GM21825 (cell line): ENCODE results near the gene SGSM2.

ENCODE experiments used
- ATAC-seq: cut with Tn5 transposase; IDR thresholded peaks from one replicate; pipeline ENCODE4 v1.9.1; 2021; ENCODE audit warnings: mild to moderate bottlenecking, moderate library complexity; ENCODE audit not compliant: unreplicated experiment

Gene SGSM2

GRCh38 chr17:2366747-2367494, 29.6 kb downstream of the SGSM2 start:
- no peak for ATAC-seq

DNA sequence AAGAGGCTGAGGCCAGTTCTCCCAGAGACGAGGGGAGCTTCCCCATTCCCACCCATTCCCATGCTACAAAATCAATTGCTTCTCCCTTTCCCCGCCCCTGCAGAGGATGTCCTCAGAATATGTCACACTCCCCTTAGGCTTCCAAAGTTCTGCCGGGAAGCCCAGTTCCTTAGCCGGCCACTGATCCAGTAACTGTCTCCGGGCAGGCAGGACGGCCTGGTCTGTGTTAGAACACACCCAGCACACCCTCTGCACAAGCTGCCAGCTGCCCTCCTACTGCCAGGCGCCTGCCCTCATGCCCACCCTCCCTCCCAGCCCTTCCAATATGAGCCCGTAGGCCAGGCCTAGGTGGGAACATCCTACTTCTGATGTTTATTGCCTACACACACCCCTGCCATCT, 31.1 kb downstream of the SGSM2 start:
- no peak for ATAC-seq

- ATAC-seq: no peak
These were observed 31.7 kb downstream of the SGSM2 start for GRCh38 chr17:2369039-2369438.

DNA sequence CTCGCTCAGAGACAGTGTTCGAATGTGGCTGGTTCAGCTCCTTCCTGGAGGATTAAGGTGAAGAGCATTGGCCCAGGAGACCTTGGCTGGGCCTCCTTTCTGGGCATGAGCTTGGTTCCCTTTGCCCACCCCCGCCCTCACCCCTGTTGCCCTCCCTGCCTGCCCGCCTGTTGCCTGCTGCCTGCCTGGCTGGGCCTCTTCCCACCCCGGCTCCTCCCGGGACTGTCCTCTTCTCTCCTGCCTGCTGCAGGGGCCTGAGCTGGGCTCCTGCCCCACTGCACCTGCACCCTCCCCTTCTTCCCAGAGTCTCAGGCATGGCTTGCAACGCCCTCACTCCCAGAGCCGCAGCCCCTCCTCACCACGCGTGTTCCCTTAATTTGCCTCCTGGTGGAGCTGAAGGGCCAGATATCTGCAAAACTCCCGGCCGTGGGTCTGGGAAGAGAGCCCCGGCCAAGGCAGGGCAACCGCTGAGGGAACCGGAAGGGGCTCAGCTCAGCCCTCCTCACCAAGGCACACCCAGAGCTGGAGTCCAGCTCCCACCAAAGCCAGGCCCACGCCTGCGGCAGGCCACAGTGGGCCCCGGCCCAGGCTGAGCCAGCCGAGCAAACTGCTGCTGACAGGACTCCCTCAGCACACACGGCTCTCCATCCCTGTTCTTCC, 32.4 kb downstream of the SGSM2 start:
- no peak for ATAC-seq

- no peak for ATAC-seq
These were observed 32.9 kb downstream of the SGSM2 start for GRCh38 chr17:2370211-2370589.

DNA sequence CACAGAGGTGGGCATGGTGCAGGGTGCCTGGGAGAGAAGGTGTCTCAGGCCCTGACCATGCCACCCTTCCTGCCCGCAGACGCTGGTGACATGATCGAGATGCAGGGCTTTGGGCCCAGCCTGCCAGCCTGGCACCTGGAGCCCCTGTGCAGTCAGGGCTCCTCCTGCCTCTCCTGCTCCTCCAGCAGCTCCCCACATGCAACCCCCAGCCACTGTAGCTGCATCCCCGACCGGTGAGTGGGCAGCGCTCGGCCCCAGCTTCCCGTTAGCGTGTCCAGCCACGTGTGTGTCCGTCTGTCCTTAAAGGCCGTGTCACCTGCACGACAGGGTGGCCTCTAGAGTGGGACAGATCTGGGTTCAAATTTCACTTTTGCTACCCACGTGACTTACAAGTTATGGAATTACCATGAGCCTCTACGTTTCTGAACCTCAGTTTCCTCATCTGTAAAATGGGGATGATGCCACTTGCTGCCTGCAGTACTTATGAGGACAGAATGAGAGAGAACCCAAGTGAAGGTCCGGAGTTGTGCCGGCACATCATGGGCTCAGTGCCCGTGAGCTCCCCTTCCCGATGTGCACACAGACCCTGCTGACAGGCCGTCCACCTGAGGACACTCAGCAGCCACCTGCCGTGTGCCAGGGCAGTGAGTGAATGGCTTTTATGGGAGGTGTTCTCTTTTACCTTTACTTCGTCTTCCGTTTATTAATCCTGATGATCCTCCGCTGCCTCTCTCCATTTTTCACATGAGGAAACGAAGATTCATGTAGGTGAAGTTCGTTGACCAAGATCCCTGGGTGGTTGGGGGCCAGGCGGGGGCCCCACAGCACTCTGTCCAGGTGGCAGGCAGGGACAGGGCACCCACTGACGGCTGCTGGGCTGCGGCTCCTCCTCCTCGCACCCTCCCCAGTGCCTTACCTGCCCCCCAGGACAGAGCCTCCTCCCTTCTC, 34.2 kb downstream of the SGSM2 start:
- ATAC-seq: no peak

- no peak for ATAC-seq
These were observed 34.9 kb downstream of the SGSM2 start for GRCh38 chr17:2372180-2372579.

DNA sequence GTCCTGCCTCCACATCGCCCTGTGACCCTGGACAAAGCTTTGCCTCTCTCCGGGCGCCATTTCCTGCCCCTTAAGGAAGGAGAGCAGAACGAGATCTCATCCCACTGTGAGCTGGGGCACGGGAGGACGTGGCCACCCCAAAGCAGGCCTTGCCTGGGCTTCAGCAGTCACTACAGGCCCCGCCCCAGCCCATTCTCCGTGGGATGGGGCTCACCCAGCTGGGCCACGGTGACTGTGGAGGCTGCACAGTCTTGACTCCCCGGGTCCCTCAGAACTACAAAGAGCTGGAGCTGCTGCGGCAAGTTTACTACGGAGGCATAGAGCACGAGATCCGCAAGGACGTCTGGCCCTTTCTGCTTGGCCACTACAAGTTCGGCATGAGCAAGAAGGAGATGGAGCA, 35.4 kb downstream of the SGSM2 start:
- ATAC-seq: no peak

- ATAC-seq: no peak
These were observed 35.9 kb downstream of the SGSM2 start for GRCh38 chr17:2373179-2373578.

GRCh38 chr17:2374549-2375285, 37.4 kb downstream of the SGSM2 start:
- no peak for ATAC-seq

DNA sequence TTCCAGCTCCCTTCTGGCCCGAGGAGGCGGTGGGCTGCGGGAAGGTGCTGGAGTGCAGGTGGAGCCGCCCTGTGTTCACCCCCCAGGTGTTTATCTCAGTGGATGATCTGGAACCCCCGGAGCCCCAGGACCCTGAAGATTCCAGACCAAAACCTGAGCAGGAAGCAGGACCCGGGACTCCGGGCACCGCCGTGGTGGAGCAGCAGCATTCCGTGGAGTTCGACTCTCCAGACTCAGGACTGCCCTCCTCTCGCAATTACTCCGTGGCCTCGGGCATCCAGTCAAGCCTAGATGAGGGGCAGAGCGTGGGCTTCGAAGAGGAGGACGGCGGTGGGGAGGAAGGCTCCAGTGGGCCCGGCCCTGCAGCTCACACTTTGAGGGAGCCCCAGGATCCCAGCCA, 38.1 kb downstream of the SGSM2 start:
- no peak for ATAC-seq

- no peak for ATAC-seq
These were observed 38.8 kb downstream of the SGSM2 start for GRCh38 chr17:2376107-2376506.

DNA sequence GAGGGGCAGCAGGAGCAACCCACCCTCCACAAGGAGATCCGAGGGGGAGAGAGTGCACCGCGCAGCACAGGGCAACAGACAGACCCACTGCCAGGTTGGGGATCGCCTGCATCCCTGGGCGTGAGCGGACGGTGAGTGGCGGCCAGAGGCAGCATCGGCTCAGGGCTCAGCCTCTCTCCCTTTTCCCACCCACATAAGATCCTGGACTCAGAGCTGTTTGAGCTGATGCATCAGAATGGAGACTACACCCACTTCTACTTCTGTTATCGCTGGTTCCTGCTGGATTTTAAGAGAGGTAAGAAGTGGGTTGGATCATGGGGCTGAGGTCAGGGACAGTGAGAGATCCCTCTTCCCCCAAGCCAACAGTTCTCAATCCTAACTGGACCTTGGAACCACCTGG, 40.4 kb downstream of the SGSM2 start:
- ATAC-seq: no peak

- no peak for ATAC-seq
These were observed 41.6 kb downstream of the SGSM2 start for GRCh38 chr17:2378905-2379304.

DNA sequence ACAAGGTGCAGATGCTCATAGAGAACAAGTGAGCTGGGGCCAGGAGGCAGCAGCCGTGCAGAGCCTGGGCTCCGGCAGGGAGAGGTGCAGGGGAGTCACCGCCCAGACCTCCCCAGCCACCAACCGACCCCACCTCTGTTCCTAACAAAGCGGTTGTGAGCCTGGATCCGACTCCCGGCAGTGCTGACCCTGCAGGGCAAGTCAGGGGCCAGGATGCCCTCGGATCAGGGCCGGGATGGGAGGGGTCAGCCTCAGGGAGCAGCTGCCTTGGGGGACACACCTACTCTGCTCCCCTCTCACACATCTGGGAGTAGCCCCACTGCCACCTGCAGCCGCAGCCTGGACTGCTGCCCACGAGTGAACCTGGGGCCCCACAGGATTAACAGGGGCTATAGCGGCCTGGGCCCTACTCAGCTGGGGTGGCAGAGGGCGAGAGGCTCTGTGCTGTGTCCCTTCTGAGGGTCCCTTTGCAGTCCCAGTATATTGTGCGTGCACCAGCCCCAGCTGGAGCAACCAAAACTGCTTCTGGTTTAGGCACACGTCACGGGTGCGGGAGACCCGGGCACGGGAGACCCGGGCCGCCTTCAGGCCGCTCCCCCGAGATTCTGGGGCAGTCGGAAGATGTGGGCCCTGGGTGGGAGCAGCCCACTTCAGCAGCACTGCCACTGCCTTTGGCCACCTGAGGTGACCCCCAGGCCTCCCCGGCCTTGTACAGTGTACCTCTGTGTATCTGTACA, 42.4 kb downstream of the SGSM2 start:
- ATAC-seq: no peak

GRCh38 chr17:2380226-2380922, 43.1 kb downstream of the SGSM2 start:
- ATAC-seq: no peak

DNA sequence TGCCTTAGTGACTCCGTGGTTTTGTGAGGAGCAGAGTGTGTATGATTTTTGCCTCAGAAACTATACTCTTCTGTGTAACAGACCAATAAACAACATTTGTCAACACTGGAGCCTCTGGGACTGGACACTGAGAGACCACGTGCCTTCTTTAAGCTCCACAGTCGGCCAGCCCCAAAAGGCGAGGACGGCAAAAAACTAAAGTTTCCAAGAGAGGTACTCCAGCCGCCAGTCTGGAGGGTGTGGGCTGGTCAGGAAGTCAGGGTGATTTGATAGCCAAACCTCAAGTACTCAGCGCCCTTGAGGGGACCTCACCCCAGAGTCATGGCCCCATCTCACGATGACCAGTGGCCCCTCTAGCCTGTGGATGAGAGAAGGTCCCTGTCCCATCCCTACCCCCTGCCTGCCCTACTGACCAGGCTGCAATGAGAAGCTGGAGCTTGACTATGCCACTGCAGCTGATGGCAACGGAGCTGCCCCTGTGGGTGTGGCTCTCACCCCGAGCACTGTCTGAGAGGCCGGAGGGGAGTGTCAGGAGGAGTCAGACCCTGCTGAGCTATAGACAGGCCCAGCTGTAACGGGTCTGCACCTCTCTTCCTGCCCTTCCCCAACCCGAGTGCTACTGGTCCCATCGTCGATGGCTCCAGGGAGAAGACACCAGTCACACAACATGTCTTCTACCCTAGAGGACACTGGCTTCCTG, 43.8 kb downstream of the SGSM2 start:
- no peak for ATAC-seq

- no peak for ATAC-seq
These were observed 46.4 kb downstream of the SGSM2 start for GRCh38 chr17:2383628-2384167.
